Activated naive CD8-positive, alpha-beta T cell treated with anti-CD3 and anti-CD28 coated beads, Interleukin-2, amount 10 ng/mL, durations not matched to agents 7 days and 5 days (primary cell): ENCODE data around the gene RGS2. TPM values are rescaled to one million over a fixed set of nuclear protein-coding genes. Genes with fewer than 3 reads are reported as not detected.

ENCODE experiments used
- ATAC-seq: fragments of 150-1000 bp; cut with Tn5 transposase; one replicate; pipeline ENCODE4 v1.10.0; 2021; ENCODE audit warnings: low read depth, moderate library complexity
- POLR2A ChIA-PET: fragments of 350-600 bp; sonication (Branson Sonifier 250); formaldehyde crosslinking; loops from one replicate; lab custom pipeline; 2021; ENCODE audit warnings: antibody characterized with exemption; lab: Charles Lee
- DNase-seq: peaks from one replicate; pipeline ENCODE4 v3.0.0; 2021
- H3K27ac Mint-ChIP-seq: one replicate; pipeline ENCODE4 v1.8.0; 2022; ENCODE audit warnings: mild to moderate bottlenecking, mixed read lengths
- H3K27me3 Mint-ChIP-seq: one replicate; pipeline ENCODE4 v1.8.0; 2022; ENCODE audit warnings: mild to moderate bottlenecking, moderate library complexity, mixed read lengths
- H3K36me3 Mint-ChIP-seq: one replicate; pipeline ENCODE4 v1.8.0; 2021; ENCODE audit warnings: mild to moderate bottlenecking, mixed read lengths
- H3K4me1 Mint-ChIP-seq: one replicate; pipeline ENCODE4 v1.8.0; 2021; ENCODE audit warnings: mixed read lengths
- H3K4me3 Mint-ChIP-seq: one replicate; pipeline ENCODE4 v1.8.0; 2022; ENCODE audit warnings: mild to moderate bottlenecking, moderate library complexity, mixed read lengths
- H3K9me3 Mint-ChIP-seq: one replicate; pipeline ENCODE4 v1.8.0; 2021; ENCODE audit warnings: mixed read lengths
- total RNA-seq, 2 experiments: library from RNA; stranded (reverse); gene quantifications; one replicate each; pipeline ENCODE4 v1.2.3, GENCODE V29; 2021

RGS2 gene
- total RNA-seq, 2 experiments from 2014 or later: 17.5 TPM

- POLR2A ChIA-PET: no interaction called here
- ATAC-seq: no peak
Measured at GRCh38 chr1:192826791-192827546, 18.1 kb downstream of the RGS2 start.

GRCh38 chr1:192830595-192831246, 21.9 kb downstream of the RGS2 start:
- DNase-seq: no peak
- Mint-ChIP-seq H3K9me3 (no peaks in the 10 kb centered on the region), H3K4me3 (no peak overlapping the region), H3K27ac (no peak overlapping the region), H3K4me1 (no peaks in the 10 kb centered on the region), H3K36me3 (no peaks in the 10 kb centered on the region), H3K27me3 (peaks cover 2% of the 10 kb centered on the region)
- no peak for ATAC-seq
- POLR2A ChIA-PET: no interaction called here

More at GRCh38 chr1:192826791-192827546, 18.1 kb downstream of the RGS2 start:
- no peak for DNase-seq
- H3K4me3 Mint-ChIP-seq: no peak overlapping the region
- no peaks in the 10 kb centered on the region for H3K9me3 Mint-ChIP-seq
- no peaks in the 10 kb centered on the region for H3K36me3 Mint-ChIP-seq
- H3K27me3 Mint-ChIP-seq: peaks cover 21% of the 10 kb centered on the region
- H3K27ac Mint-ChIP-seq: no peak overlapping the region
- no peaks in the 10 kb centered on the region for H3K4me1 Mint-ChIP-seq

- POLR2A ChIA-PET: no interaction called here
- Mint-ChIP-seq H3K4me3 (no peak overlapping the region), H3K4me1 (no peaks in the 10 kb centered on the region), H3K27ac (no peak overlapping the region), H3K36me3 (no peaks in the 10 kb centered on the region), H3K27me3 (peaks cover 2% of the 10 kb centered on the region), H3K9me3 (no peaks in the 10 kb centered on the region)
- DNase-seq (no peak), ATAC-seq (no peak)
Measured at GRCh38 chr1:192831706-192832355, 23.0 kb downstream of the RGS2 start.

GRCh38 chr1:192832492-192832891, 23.7 kb downstream of the RGS2 start:
- no peak overlapping the region for H3K4me3 Mint-ChIP-seq
- peaks cover 2% of the 10 kb centered on the region for H3K27me3 Mint-ChIP-seq
- H3K4me1 Mint-ChIP-seq: no peaks in the 10 kb centered on the region
- DNase-seq (no peak), ATAC-seq (no peak)
- no peak overlapping the region for H3K27ac Mint-ChIP-seq
- POLR2A ChIA-PET: no interaction called here
- no peaks in the 10 kb centered on the region for H3K9me3 Mint-ChIP-seq
- no peaks in the 10 kb centered on the region for H3K36me3 Mint-ChIP-seq

- POLR2A ChIA-PET: no interaction called here
- Mint-ChIP-seq H3K27me3 (peaks cover 2% of the 10 kb centered on the region), H3K27ac (no peak overlapping the region), H3K9me3 (no peaks in the 10 kb centered on the region), H3K4me1 (no peaks in the 10 kb centered on the region), H3K36me3 (no peaks in the 10 kb centered on the region), H3K4me3 (no peak overlapping the region)
- ATAC-seq: no peak
- no peak for DNase-seq
Measured at GRCh38 chr1:192835116-192835515, 26.3 kb downstream of the RGS2 start.

- Mint-ChIP-seq H3K27me3 (peaks cover 13% of the 10 kb centered on the region), H3K27ac (no peak overlapping the region), H3K36me3 (no peaks in the 10 kb centered on the region), H3K4me3 (no peak overlapping the region), H3K9me3 (no peaks in the 10 kb centered on the region), H3K4me1 (no peaks in the 10 kb centered on the region)
- ATAC-seq (no peak), DNase-seq (no peak)
- POLR2A ChIA-PET: no interaction called here
Measured at GRCh38 chr1:192839162-192840066, 30.6 kb downstream of the RGS2 start.

GRCh38 chr1:192844360-192844759, 35.5 kb downstream of the RGS2 start:
- no peaks in the 10 kb centered on the region for H3K36me3 Mint-ChIP-seq
- no peak for DNase-seq
- POLR2A ChIA-PET: no interaction called here
- H3K9me3 Mint-ChIP-seq: no peaks in the 10 kb centered on the region
- no peak overlapping the region for H3K27ac Mint-ChIP-seq
- no peak overlapping the region for H3K4me3 Mint-ChIP-seq
- peaks cover 21% of the 10 kb centered on the region for H3K27me3 Mint-ChIP-seq
- ATAC-seq: no peak
- no peaks in the 10 kb centered on the region for H3K4me1 Mint-ChIP-seq

- peaks cover 17% of the 10 kb centered on the region for H3K27me3 Mint-ChIP-seq
- H3K4me3 Mint-ChIP-seq: no peak overlapping the region
- POLR2A ChIA-PET: no interaction called here
- no peak overlapping the region for H3K27ac Mint-ChIP-seq
- no peaks in the 10 kb centered on the region for H3K4me1 Mint-ChIP-seq
- no peaks in the 10 kb centered on the region for H3K36me3 Mint-ChIP-seq
- ATAC-seq (no peak), DNase-seq (no peak)
- no peaks in the 10 kb centered on the region for H3K9me3 Mint-ChIP-seq
Measured at GRCh38 chr1:192846950-192847349, 38.1 kb downstream of the RGS2 start.

GRCh38 chr1:192849011-192849410, 40.2 kb downstream of the RGS2 start:
- peaks cover 12% of the 10 kb centered on the region for H3K27me3 Mint-ChIP-seq
- ATAC-seq (no peak), DNase-seq (no peak)
- no peaks in the 10 kb centered on the region for H3K9me3 Mint-ChIP-seq
- no peaks in the 10 kb centered on the region for H3K4me1 Mint-ChIP-seq
- no peaks in the 10 kb centered on the region for H3K36me3 Mint-ChIP-seq
- H3K27ac Mint-ChIP-seq: no peak overlapping the region
- H3K4me3 Mint-ChIP-seq: no peak overlapping the region
- POLR2A ChIA-PET: no interaction called here

- peaks cover 12% of the 10 kb centered on the region for H3K27me3 Mint-ChIP-seq
- no peaks in the 10 kb centered on the region for H3K9me3 Mint-ChIP-seq
- no peaks in the 10 kb centered on the region for H3K4me1 Mint-ChIP-seq
- DNase-seq: no peak
- POLR2A ChIA-PET: no interaction called here
- no peak overlapping the region for H3K27ac Mint-ChIP-seq
- H3K4me3 Mint-ChIP-seq: no peak overlapping the region
- no peak for ATAC-seq
- H3K36me3 Mint-ChIP-seq: no peaks in the 10 kb centered on the region
Measured at GRCh38 chr1:192849442-192849841, 40.6 kb downstream of the RGS2 start.

GRCh38 chr1:192852001-192852947, 43.4 kb downstream of the RGS2 start:
- Mint-ChIP-seq H3K4me3 (no peak overlapping the region), H3K27me3 (peaks cover 12% of the 10 kb centered on the region), H3K4me1 (no peaks in the 10 kb centered on the region), H3K9me3 (no peaks in the 10 kb centered on the region), H3K27ac (no peak overlapping the region), H3K36me3 (no peaks in the 10 kb centered on the region)
- ATAC-seq (no peak), DNase-seq (no peak)
- POLR2A ChIA-PET: no interaction called here

GRCh38 chr1:192858456-192858855, 49.6 kb downstream of the RGS2 start:
- Mint-ChIP-seq H3K4me1 (peaks cover 4% of the 10 kb centered on the region), H3K27me3 (no peaks in the 10 kb centered on the region), H3K4me3 (no peak overlapping the region), H3K36me3 (no peaks in the 10 kb centered on the region), H3K9me3 (no peaks in the 10 kb centered on the region), H3K27ac (no peak overlapping the region)
- no peak for DNase-seq
- ATAC-seq: no peak
- POLR2A ChIA-PET: no interaction called here
